HG02885 (cell line): Measurements from ENCODE around the gene CNTN1.

ENCODE experiments used
- ATAC-seq: cut with Tn5 transposase; IDR thresholded peaks from one replicate; pipeline ENCODE4 v1.9.1; 2021; ENCODE audit warnings: mild to moderate bottlenecking; ENCODE audit not compliant: unreplicated experiment, poor library complexity

CNTN1 gene

DNA sequence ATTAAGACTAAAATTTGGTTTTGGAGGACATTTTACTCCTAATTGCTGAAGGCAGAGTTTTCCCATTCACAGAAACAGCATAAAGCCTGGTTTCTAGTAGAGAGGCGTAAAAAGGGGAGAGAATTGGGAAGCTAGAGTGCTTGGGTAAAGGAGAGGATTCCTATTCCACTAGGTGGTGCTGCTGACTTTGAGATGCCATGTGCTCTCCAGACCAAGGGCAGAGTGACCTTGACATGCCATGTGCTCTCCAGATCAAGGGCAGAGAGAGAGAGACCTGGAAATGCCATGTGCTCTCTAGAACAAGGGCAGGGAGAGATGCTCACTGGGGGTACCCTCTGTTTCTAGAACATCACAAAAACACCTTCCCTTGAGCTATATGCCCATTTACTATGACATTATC lies 319.7 kb downstream of the CNTN1 start:
- no peak for ATAC-seq

DNA sequence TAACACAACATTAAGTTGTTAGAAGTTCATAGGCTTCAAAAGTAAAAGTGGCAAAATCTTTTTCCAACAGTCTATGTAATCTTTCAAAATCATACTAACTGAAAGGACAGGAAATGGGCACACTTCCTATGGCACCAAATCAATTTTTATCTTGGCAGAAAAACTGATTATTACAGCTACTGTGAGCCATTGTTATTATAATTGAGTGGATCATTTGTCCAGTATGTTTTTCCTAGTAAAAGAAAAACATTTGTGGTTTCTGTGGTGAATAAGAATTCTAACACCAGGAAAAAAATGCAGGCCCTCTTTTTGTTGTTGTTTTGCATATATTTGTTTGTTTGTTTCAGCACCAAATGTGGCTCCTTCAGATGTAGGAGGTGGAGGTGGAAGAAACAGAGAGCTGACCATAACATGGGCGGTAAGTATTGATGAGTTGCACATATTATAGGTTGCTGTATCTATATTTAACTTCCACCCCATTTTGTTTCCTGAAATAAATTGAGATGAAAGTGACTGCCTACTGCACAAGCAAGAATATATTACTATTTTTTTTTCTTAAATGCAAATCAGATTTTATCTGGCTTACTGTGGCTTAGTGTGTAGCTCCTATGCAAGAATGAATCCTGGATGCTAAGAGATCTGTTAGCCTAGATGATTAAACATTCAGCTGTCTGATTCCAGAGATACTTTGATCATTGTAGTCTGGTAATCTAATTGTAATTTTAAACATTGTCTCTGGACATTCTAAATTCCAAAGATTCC lies 321.8 kb downstream of the CNTN1 start:
- ATAC-seq = no peak

DNA sequence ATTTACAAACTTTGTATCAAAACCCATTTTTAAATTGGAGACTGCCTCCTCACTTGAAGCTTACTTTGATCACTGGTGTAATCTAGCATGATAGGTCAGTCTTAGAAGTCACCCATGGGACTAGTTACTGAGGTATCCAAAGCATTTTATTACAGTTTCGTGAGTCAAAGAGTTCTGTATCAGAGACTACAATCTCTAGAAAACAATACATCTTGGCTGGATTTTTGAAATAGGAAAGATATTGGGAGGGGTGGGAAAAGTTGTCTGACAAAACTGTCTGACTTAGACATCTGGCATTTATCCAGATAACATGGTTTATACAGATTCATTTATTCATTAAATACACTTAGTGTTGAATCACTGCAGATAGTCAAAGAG lies 322.4 kb downstream of the CNTN1 start:
- ATAC-seq = no peak

DNA sequence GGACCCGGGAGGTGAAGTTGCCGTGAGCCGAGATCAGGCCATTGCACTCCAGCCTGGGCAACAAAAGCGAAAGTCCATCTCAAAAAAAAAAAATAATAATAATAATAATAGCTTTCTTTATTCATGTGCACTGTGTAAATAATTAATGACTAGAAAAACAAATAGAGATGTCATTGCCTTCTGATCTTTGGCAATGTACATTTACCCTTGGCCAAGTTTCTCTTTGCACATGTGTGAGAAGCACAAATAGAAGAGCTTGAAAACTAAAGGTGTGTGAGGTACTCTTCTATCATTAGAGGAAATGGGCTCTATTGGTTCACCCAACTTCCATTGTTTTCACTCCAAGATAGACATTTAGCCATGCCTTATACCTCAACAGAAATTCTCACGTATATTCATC lies 325.8 kb downstream of the CNTN1 start:
- ATAC-seq = no peak

DNA sequence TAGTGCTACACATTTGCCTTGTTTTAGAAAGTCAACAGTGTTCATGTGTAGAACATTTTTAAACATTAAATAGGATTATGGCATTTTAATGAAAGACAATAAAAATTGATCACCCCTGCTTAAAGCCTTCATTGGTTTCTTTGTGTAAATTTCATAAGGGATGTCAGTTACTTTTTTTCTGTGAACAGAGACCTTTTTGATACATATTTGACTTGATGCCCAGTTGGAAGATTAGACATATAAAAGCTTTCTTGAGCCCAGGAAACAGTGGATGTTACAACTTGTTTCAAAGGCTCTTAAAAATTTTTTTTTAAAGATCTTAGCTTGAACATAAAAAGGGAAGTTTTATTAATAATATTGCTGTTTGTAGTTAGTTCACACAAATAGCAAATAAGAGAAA lies 327.2 kb downstream of the CNTN1 start:
- no peak for ATAC-seq

DNA sequence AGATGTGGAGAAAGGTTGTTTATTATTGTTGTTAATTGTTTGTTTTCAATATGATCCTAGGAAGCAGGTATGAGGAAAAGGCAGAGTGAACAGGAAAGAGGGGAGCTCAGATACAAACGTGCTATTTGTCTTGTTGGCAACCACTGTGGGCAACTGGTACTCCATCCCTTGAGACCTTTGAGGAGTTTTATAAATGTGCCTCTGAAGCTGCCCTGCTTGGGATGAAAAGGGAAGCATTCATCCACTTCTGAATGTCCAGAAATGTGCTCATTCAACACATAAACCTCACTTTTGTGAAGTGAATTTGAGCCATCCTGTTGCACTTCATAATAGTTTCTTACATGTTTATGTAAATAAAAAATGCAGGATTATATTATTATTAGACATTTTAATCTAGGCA lies 331.6 kb downstream of the CNTN1 start:
- no peak for ATAC-seq

DNA sequence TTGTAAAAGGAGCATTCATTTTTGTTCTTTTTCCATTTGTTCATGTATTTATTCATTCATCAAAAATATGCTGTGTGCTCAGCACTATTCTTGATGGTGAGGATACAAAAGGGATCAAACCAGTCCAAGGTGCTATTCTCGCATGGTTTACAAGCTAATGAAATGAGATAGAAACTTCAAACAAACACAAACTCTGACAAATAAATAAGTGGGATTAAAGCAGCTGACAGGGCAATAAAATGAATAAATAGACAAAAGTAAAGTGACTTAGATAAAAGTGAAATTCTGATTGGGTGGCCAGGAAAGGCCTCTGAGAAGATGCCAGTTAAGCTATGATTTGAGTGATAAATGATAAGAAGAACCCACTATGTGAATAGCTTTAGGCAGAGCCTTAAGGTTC lies 333.9 kb downstream of the CNTN1 start:
- ATAC-seq = no peak

DNA sequence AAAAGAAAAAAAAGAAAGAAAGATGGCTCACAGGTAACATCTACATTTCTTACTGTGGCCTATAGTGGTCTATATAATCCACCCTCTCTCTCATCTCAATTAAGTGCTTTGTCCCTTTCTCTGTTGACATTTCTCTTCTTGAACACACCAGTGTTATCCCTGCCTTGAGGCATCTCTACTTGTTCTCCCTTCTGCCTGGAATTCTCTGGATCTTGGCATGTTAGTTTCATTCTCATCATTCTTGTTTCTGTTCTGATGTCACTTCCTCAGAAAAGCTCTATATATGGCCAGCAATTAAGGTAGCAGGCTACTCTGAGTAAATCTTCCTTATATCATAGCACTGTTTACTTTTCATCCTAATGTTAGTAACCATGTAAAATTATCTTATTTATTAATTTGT lies 340.1 kb downstream of the CNTN1 start:
- no peak for ATAC-seq

DNA sequence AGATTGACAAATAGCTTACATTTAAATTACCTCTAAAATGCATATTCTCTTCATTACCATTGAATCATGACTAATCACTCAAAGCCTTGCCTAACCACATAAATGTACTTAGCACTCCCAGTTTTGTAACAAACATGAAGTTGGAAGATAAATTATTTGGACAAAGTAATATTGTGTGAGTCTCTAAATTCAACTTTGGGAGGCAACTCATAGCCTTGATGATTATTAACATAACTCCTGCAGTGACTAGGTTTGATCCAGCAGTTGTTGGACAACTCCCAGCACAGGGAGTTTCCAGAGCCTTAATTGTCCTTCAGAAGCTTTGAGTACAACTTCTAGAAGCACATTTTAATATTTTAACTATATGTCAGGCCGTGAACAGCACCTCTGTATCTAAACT lies 342.4 kb downstream of the CNTN1 start:
- ATAC-seq = no peak

DNA sequence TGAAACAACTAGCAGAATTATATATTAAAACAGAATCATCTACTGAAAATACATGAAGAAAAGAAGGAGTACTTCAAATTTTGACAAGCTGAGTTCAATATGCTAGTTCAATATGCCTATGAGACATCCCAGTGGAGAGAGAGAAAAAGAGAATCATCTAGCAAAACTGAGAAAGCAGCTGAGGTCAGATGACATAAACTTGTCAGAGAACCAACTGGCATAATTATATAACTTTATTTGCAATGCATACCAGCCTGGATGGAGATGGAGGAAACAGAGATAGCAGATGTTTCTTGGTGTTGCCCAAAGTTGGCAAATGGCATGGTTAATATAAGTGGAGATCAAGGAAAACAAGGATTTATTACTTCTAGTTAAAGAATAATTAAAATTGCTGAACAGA lies 347.2 kb downstream of the CNTN1 start:
- ATAC-seq = no peak

DNA sequence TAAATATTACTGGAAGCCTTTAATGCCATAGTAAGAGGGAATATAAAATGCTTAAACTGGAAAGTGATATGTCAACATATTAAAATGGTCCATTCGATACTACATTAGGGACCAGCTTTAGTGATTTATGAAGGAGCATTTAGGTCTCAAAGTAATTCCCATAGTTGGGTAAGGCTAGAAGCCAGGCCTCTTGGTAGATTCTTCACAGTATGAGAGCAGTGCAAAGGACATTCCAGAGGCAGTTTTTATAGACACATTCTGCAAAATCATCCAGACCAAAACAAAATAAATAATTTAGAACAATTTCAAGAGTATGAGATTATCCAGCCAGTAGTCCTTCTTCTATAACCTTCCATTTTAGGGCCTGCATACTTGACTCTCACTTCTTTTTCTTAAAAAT lies 353.3 kb downstream of the CNTN1 start:
- no peak for ATAC-seq

DNA sequence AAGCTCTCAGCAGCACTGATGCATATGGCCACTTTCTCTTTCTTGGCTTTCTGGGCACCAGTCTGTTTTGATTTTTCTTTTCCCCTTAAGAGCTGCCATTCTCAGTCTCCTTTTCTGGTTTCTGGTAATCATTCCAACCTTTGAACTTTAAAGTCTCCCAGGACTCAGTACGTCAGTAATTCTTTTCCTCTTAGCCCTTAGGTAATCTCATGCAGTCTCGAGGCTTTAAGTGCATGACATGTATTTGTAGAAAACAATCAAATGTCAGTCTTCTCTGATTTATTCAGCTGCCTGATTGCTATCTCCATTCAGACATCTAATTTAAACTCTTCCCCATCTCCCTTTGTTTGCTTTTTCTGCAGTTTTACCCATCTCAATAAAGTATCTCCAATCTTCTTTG lies 356.8 kb downstream of the CNTN1 start:
- ATAC-seq = no peak

DNA sequence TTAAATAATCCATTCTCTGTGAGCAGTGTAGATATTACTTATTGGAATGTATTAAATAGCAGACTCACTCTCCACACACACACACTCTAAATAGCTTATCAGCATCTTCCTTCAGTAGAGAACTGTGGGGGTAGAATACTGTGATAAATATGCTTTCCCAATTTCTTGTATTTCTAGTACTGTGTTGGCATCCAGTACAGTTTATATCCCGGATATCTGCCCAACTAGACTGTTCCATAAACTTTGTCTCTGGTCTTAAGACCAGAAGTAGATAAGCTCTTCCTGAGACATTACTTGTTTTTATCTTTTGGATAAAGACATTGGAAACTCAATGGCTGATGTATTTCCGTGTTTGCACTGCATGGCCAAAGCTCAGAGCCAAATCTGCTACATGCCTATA lies 359.7 kb downstream of the CNTN1 start:
- ATAC-seq = no peak

DNA sequence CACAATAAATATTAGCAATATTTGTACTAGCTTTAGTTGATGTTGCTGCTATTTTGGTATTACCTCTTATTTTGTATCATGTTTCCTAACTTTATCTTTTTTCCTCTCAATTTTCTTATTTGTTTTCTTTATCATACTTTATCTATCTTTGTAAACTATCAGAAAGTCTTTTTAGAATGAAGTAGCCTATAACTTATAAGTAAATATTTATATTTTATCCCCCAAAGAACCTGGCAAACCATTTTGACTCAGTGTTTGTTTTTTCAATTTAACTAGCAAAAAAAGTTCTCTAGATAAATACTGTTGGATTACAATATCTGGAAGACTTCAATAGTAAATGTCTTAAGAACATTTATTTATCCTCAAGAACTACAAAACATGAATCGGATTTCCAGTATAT lies 360.2 kb downstream of the CNTN1 start:
- no peak for ATAC-seq

DNA sequence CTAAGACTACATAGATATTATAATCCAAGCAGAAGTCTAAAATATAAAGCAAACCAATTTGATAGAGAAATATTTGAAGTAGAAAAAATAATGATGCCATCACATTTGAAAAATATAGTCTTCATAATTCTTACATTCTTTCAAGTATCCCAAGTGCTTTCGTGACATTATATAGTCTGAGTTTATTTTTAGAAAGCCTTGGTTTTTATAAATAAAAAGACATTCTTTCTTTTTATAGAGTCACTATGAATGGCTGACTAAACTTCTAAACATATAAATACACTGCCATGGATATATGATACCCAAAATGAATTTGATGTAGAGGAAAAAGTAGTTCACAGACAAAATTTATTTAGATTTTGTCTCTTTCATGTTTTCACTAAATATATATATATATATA lies 360.8 kb downstream of the CNTN1 start:
- ATAC-seq = no peak

DNA sequence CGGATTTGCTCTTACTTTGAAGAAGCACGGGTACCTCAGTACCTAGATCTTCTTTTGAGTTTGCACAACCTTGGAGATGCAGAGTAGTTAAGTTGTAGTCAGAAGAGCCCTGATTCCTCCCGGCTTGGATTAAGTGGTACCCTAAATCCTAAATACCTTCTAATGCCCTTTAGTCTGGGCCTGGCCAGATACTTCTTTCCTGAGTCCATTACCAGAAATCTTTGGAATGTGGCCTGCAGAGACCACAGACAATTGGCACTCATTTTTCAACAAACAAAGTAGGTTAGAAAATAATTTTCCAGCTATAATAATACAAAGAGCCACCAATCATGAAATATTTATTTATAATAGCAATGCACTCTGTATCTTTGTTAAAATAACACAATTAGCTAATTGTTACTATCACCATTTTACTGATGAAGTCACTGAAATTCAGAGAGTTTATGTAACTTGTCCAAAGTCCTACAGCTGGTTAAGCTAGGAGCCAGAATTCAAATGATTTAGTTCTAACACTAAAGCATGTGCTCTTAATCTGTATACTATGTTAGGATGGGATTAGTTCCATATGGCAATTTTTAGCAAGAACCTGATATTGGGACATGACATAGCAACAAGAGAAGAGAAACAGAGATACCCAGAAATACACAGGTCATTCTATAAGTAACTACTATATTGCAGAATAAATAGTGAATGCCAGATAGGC lies 363.8 kb downstream of the CNTN1 start:
- ATAC-seq = no peak

DNA sequence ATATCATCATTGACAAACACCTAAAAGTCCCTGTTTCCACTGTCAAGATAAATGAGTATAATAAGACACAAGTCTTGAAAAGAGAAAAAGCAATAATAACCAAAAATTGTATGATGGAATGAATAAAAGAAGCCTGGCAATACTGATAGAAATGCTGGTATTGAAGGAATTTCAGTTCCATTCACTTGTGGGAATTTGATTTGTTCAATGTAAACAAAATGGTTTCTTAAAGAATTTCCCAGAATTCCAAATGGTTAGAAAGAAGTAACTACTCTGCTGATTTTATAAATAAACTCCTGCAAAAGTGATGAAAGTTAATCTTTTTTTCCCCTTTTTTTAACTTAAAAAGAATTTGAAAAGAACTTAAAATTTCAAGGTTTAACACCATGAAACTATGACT lies 366.0 kb downstream of the CNTN1 start:
- no peak for ATAC-seq

DNA sequence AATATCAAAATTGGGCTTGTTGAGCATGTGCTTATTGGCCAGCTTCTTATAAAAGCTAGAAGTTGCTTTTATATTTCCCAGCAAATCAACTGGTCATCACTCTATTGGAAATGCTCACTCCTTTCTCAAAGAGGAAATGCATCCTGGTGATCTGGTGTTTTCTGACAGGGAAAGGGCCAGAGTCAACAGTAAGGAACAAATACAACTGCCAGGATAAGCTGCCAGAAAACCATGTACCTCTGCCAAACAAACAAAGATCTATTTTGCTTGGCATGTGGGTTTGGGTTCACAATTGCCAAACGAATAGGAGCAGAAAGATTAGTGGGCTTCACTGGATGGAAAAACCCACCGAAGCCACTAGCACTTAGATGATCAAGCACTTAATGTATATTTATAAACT lies 369.0 kb downstream of the CNTN1 start:
- no peak for ATAC-seq

DNA sequence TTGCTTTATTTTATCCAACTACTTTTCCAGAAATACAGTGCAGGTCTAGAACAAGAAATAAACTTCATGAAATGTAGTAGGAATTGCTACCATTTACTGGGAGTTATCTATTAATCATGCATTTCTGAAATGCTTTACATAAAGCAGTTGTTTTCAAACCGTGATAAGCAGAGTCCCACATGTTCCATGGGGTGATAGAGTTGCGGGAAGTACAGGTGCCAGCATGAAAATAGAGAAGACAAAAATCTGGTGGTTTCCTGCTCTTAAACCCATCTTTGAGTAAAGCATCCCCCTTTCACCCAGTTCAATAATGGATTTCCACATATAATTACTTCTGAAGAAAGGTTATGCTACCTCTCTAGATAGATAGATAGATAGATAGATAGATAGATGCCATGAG lies 372.2 kb downstream of the CNTN1 start:
- ATAC-seq = no peak

DNA sequence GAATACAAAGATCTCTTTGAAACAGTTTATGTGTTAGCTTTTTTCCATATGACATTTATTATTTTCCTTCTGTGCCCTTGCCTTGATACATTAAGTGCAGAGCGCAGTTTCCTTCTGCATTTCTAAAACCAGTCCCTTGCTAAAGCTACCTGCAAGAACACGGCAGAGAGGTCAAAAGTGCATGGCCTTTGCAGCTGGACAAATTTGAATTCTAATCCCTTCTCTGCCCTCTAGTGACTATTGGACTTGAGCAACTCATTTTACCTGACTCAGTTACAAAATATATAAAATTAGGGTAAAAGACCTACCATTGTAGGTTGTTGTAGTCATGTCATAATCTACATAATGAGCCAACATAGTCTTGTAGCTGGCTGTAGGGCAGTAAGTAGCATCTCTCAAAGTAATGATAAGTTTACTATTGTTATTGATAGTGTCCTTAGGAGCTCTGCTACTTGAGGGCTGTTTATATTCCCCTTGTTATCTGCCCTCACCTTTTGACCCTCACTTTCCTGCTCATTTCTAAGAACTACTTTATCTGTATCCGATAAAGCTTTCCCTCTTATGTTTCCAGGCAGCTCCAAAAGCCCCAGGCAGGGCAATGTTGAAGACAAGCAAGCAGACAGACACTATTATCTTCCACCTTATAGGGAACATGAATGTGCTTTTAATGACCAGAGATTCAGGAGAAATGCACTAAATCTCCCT lies 375.9 kb downstream of the CNTN1 start:
- ATAC-seq = no peak

DNA sequence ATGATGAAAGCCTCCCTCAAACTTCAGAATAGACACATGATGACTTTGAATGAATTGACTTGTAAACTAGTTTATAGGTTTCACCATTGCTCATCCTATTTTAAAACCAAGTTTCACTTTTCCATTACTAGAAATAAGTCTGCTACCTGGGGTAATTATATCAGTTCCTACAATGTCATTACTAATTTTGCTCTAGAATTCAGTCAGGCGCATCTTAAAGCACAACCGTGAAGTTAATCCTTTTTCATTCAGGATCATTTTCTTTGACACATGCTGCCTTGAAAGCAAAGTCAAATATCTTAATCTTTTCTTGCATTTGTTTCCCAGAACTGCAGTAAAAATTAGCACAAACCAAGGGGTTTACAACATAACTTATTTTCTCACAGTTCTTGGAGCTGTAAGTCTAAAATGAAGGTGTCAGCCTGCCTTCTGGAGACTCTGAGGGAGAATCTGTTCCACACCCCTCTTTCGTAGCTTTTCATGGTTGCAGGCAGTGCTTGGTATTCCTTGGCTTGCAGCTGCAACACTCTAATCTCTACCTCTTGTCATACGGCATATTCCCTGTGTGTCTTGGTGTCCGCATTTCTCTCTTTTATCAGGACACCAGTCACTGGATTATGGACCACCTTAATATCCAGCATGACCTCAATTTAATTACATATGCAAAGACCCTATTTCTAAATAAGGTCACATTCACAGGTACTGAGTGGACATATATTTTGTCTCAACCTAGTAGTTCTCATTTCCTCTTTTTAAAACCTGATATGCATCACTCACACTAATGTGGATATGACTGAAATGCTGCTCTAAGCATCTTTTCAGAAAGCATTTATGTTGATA lies 381.6 kb downstream of the CNTN1 start:
- ATAC-seq = peak; percentile 68
